Tibial nerve (tissue), 4 donors: ENCODE data around the gene MYO7A. TPM values are rescaled to one million over a fixed set of nuclear protein-coding genes. Genes with fewer than 3 reads are reported as not detected.

Source experiments
- DNase-seq, 2 donors: peaks; one replicate each; pipeline ENCODE4 v3.0.0-alpha.2; 2019; ENCODE audit warnings: low spot score in 2 of 2
- H3K27ac ChIP-seq, 4 donors: fragments of 200-600 bp; sonication (generic) in 3 of 4; one replicate each; pipeline ENCODE4 v1.5.1; 2017 to 2019; ENCODE audit warnings: mild to moderate bottlenecking in 1 of 4
- H3K27me3 ChIP-seq, 2 donors: fragments of 200-600 bp; sonication (generic) in 1 of 2; one replicate each; pipeline versions ENCODE4 v1.5.1 to v1.6.0; 2017 to 2019
- H3K36me3 ChIP-seq, 3 donors: fragments of 200-600 bp; sonication (generic); one replicate each; pipeline ENCODE4 v1.5.1; 2018 to 2019
- H3K4me1 ChIP-seq, 4 donors: fragments of 200-600 bp; sonication (generic) in 3 of 4; one replicate each; pipeline ENCODE4 v1.5.1; 2017 to 2019
- H3K4me3 ChIP-seq, 4 donors: fragments of 200-600 bp; sonication (generic) in 3 of 4; one replicate each; pipeline ENCODE4 v1.5.1; 2017 to 2019; ENCODE audit warnings: mild to moderate bottlenecking in 1 of 4, moderate library complexity in 1 of 4
- H3K9me3 ChIP-seq, 4 donors: fragments of 200-600 bp; sonication (generic) in 3 of 4; one replicate each; pipeline ENCODE4 v1.5.1; 2017 to 2019
- CTCF ChIP-seq, 5 experiments: fragments of 200-600 bp in 3 of 5; fragments of 450-650 bp in 2 of 5; sonication (generic) in 3 of 5; IDR thresholded peaks; one replicate each; pipeline ENCODE4 v1.5.1; 2016 to 2019; ENCODE audit warnings: antibody characterized with exemption in 5 of 5, mild to moderate bottlenecking in 3 of 5, moderate library complexity in 2 of 5
- EP300 ChIP-seq, 2 donors: sonication (generic); formaldehyde crosslinking; IDR thresholded peaks; one replicate each; pipeline ENCODE4 v1.6.1; 2017; ENCODE audit warnings: antibody characterized with exemption in 2 of 2, mild to moderate bottlenecking in 1 of 2
- POLR2A ChIP-seq, 2 donors: fragments of 450-650 bp; IDR thresholded peaks; one replicate each; pipeline ENCODE4 v1.6.1; 2017; ENCODE audit warnings: antibody characterized with exemption in 2 of 2, mild to moderate bottlenecking in 2 of 2, moderate library complexity in 2 of 2
- WGBS, 2 donors: methylation state at CpG; one replicate each; pipeline ENCODE4 v1.1.5; 2018; 5-methylcytosine and 5-hydroxymethylcytosine counted together
- total RNA-seq, 4 donors: library from RNA; depleted of rRNA; stranded (reverse); fragments of >200 nt; gene quantifications; one replicate each; pipeline ENCODE4 v1.1.0, GENCODE V29; 2016

Gene MYO7A
- total RNA-seq, 4 donors from 2014 or later = 12.6 to 45.0 (median 24.4) TPM

GRCh38 chr11:77085652-77086051 is 42.4 kb upstream of the MYO7A start:
- Histone ChIP-seq H3K27me3 (no peaks in the 10 kb centered on the region), H3K4me1 (peaks cover 0 to 94% (median 69%) of the 10 kb centered on the region in 4 donors), H3K36me3 (peaks cover 0 to 6% (median 0%) of the 10 kb centered on the region in 3 donors), H3K9me3 (no peaks in the 10 kb centered on the region), H3K27ac (peak overlapping the region; percentile 40 to 82 (median 80)), H3K4me3 (no peak overlapping the region)
- DNase-seq = peak in 1 of 2 donors; percentile 7
- WGBS, 2 donors = 76% methylated on average over 6 of the region's 6 CpGs
- no peak for TF ChIP-seq POLR2A (IDR thresholded peaks at IDR 0.05)
- no peak for TF ChIP-seq EP300 (IDR thresholded peaks at IDR 0.05)
- TF ChIP-seq CTCF (IDR thresholded peaks at IDR 0.05) = no peak

GRCh38 chr11:77086521-77087472 is 41.2 kb upstream of the MYO7A start:
- Histone ChIP-seq H3K4me3 (no peak overlapping the region), H3K27me3 (no peaks in the 10 kb centered on the region), H3K36me3 (peaks cover 0 to 6% (median 0%) of the 10 kb centered on the region in 3 donors), H3K27ac (peak overlapping the region; percentile 26 to 82 (median 80)), H3K9me3 (no peaks in the 10 kb centered on the region), H3K4me1 (peaks cover 0 to 94% (median 65%) of the 10 kb centered on the region in 4 donors)
- TF ChIP-seq POLR2A (IDR thresholded peaks at IDR 0.05) (no peak), CTCF (IDR thresholded peaks at IDR 0.05) (no peak), EP300 (IDR thresholded peaks at IDR 0.05) (peak in 1 of 2 donors; percentile 72)
- no peak for DNase-seq
- WGBS, 2 donors = 40 to 41% methylated on average over 14 to 23 of the region's 23 CpGs

GRCh38 chr11:77087723-77088225 is 40.3 kb upstream of the MYO7A start:
- H3K27me3 ChIP-seq = no peaks in the 10 kb centered on the region
- 74 to 84% methylated on average over 9 of the region's 9 CpGs for WGBS, 2 donors
- no peak overlapping the region for H3K4me3 ChIP-seq
- peaks cover 0 to 6% (median 0%) of the 10 kb centered on the region in 3 donors for H3K36me3 ChIP-seq
- TF ChIP-seq EP300 (IDR thresholded peaks at IDR 0.05) = no peak
- TF ChIP-seq CTCF (IDR thresholded peaks at IDR 0.05) = no peak
- no peak for TF ChIP-seq POLR2A (IDR thresholded peaks at IDR 0.05)
- DNase-seq = no peak
- no peaks in the 10 kb centered on the region for H3K9me3 ChIP-seq
- peak overlapping the region; percentile 31 to 82 (median 80) for H3K27ac ChIP-seq
- peaks cover 0 to 94% (median 63%) of the 10 kb centered on the region in 4 donors for H3K4me1 ChIP-seq

GRCh38 chr11:77088236-77089003 is 39.6 kb upstream of the MYO7A start:
- no peaks in the 10 kb centered on the region for H3K9me3 ChIP-seq
- DNase-seq = no peak
- peaks cover 0 to 6% (median 0%) of the 10 kb centered on the region in 3 donors for H3K36me3 ChIP-seq
- H3K4me1 ChIP-seq = peaks cover 0 to 94% (median 63%) of the 10 kb centered on the region in 4 donors
- H3K27me3 ChIP-seq = no peaks in the 10 kb centered on the region
- peak overlapping the region; percentile 31 to 82 (median 80) for H3K27ac ChIP-seq
- TF ChIP-seq EP300 (IDR thresholded peaks at IDR 0.05) = no peak
- TF ChIP-seq CTCF (IDR thresholded peaks at IDR 0.05) = no peak
- TF ChIP-seq POLR2A (IDR thresholded peaks at IDR 0.05) = no peak
- 53 to 56% methylated on average over 8 to 11 of the region's 11 CpGs for WGBS, 2 donors
- no peak overlapping the region for H3K4me3 ChIP-seq
